Measurements from ENCODE around the gene NEUROD6. TPM values are rescaled to one million over a fixed set of nuclear protein-coding genes. Genes with fewer than 3 reads are reported as not detected.

Gene NEUROD6
- total RNA-seq, 1 experiment from 2014 or later: not detected

Other genes with a start within 250 kb of the NEUROD6 start
- gene ITPRID1, start 173.4 kb upstream of the NEUROD6 start, total RNA-seq (2014; rRNA removed; shearing (Covaris generic)): not detected in 2 replicates

All from M059J (cell line).